Endothelial cell (in vitro differentiated cells): Measurements from ENCODE around the gene SFXN4. TPM values are rescaled to one million over a fixed set of nuclear protein-coding genes. Genes with fewer than 3 reads are reported as not detected.
"Not testable (repeated sequence)": the region's sequence is repeated elsewhere in the genome, so short reads cannot be mapped to it uniquely, and the experiment has no call there.

Source experiments
- DNase-seq: peaks from one replicate; pipeline ENCODE4 v3.0.0; 2021; ENCODE audit warnings: low spot score
- H3K27ac Mint-ChIP-seq: one replicate; pipeline ENCODE4 v1.8.0; 2021; ENCODE audit warnings: mixed read lengths, inconsistent platforms; ENCODE audit not compliant: unreplicated experiment
- H3K27me3 Mint-ChIP-seq: one replicate; pipeline ENCODE4 v1.8.0; 2021; ENCODE audit warnings: mild to moderate bottlenecking, moderate library complexity, mixed read lengths, inconsistent platforms; ENCODE audit not compliant: unreplicated experiment
- H3K36me3 Mint-ChIP-seq: one replicate; pipeline ENCODE4 v1.8.0; 2021; ENCODE audit warnings: mild to moderate bottlenecking, low read depth, mixed read lengths, inconsistent platforms; ENCODE audit not compliant: unreplicated experiment
- H3K4me1 Mint-ChIP-seq: one replicate; pipeline ENCODE4 v1.8.0; 2021; ENCODE audit warnings: mild to moderate bottlenecking, mixed read lengths, inconsistent platforms; ENCODE audit not compliant: unreplicated experiment
- H3K4me3 Mint-ChIP-seq: one replicate; pipeline ENCODE4 v1.8.0; 2021; ENCODE audit warnings: mild to moderate bottlenecking, mixed read lengths, inconsistent platforms; ENCODE audit not compliant: unreplicated experiment
- H3K9me3 Mint-ChIP-seq: one replicate; pipeline ENCODE4 v1.8.0; 2021; ENCODE audit warnings: mixed read lengths, inconsistent platforms; ENCODE audit not compliant: unreplicated experiment
- total RNA-seq: library from RNA; stranded (reverse); fragmentation: NEBNext Ultra II Directional; extraction: Animal tissue kit (Norgen Biotek cat#: 25700); gene quantifications from one replicate; pipeline ENCODE4 v1.2.1, GENCODE V29; 2021; ENCODE audit not compliant: unreplicated experiment
- TF ChIP-seq, protein P1 (sequence below): fragments of 200-600 bp; sonication (generic); IDR thresholded peaks from one replicate; pipeline ENCODE4 v1.5.0; 2021; ENCODE audit warnings: antibody characterized with exemption; ENCODE audit not compliant: unreplicated experiment

The SFXN4 gene
- total RNA-seq, 1 donor from 2014 or later: 19.0 TPM

DNA sequence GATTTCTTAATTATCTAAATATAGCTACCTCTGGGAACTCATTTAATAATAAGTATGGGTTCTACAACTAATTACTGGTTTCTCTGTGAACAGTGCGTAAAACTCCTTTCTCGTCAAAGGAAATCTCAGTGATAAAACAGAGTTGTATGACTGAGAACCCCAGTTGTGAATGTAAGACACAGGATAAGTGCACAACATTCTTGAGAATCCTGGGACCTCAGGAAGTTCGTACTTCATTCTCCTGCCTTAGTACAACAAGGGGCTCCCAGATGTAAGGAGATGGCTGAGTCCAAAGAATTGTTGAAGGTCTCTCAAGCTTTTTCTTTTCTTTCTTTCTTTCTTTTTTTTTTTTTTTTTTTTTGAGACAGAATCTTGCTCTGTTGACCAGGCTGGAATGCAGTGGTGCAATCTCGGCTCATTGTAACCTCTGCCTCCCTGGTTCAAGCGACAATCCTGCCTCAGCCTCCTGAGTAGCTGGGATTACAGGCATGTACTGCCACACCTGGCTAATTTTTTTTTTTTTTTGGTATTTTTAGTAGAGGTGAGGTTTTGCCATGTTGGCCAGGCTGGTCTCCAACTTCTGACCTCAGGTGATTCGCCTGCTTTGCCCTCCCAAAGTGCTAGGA is 49.1 kb downstream of the SFXN4 start:
- H3K9me3 Mint-ChIP-seq: no peaks in the 10 kb centered on the region
- H3K4me3 Mint-ChIP-seq: no peak overlapping the region
- H3K27ac Mint-ChIP-seq: no peak overlapping the region
- DNase-seq: no peak
- H3K4me1 Mint-ChIP-seq: peaks cover 5% of the 10 kb centered on the region
- H3K27me3 Mint-ChIP-seq: no peaks in the 10 kb centered on the region
- peaks cover 24% of the 10 kb centered on the region for H3K36me3 Mint-ChIP-seq
- TF ChIP-seq, protein P1, sequence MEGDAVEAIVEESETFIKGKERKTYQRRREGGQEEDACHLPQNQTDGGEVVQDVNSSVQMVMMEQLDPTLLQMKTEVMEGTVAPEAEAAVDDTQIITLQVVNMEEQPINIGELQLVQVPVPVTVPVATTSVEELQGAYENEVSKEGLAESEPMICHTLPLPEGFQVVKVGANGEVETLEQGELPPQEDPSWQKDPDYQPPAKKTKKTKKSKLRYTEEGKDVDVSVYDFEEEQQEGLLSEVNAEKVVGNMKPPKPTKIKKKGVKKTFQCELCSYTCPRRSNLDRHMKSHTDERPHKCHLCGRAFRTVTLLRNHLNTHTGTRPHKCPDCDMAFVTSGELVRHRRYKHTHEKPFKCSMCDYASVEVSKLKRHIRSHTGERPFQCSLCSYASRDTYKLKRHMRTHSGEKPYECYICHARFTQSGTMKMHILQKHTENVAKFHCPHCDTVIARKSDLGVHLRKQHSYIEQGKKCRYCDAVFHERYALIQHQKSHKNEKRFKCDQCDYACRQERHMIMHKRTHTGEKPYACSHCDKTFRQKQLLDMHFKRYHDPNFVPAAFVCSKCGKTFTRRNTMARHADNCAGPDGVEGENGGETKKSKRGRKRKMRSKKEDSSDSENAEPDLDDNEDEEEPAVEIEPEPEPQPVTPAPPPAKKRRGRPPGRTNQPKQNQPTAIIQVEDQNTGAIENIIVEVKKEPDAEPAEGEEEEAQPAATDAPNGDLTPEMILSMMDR: no peak

DNA sequence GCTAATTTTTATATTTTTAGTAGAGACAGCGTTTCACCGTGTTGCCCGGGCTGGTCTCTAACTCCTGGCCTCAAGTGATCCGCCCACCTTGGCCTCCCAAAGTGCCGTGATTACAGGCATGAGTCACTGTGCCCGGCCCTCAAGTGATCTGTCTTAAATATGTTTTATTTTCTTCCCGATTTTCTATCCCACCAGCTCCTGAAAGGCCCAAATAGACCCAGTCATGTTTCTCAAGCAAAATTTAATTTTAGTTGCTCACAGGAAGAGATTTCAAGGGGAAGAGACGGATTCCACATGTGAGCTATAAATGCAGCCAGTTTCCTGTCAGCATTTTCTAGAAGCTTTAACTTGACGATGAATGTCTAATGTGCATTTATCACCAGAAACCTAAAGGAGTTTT is 49.6 kb downstream of the SFXN4 start:
- Mint-ChIP-seq H3K36me3 (peaks cover 24% of the 10 kb centered on the region), H3K4me1 (peaks cover 5% of the 10 kb centered on the region), H3K9me3 (no peaks in the 10 kb centered on the region), H3K27me3 (no peaks in the 10 kb centered on the region), H3K27ac (no peak overlapping the region), H3K4me3 (no peak overlapping the region)
- TF ChIP-seq, protein P1: no peak
- DNase-seq: no peak

DNA sequence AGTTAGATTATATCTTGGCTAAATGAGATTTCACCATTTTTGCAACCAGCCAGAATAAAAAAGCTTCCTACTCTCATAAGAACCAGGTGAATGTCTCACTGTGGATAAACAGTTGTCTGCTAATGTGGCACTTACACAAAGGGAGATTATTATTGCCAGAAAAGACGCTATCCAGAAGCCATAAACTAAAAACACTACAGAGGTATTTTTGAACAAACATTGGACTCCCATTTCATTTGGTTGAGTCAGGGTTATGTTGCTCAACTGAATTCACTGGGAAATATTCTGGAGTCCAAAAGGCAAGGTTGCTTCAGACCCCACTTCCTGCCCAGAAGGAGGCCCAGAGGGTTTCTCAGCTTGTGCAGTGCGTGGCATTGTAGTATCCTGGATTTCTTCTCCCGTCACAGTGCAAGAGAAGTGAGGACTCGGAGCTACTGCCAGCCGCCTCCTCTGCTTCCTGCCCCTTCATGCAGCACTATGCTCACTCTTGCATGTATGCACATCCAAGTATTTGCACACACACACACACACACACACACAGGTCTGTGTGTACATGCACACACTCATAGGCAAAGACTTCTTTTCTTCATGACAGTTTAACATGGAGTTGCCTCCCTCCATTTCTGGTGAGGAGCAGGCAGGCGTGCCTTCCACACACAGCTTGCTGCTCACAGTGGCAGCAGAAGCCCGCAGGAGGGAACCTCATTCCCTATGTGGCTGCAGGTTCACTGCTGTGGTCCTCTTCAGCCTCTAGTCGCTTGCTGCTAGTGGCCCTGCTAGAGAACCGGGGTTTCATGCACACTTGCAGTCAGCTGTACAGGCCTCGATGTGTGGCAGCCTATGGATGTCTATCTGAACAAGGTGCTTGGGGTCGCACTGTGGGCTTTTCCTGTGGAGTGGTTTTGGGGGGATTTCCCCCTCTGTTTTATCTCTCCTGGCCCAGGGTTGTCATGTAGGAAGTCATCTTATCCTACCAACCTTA is 51.5 kb downstream of the SFXN4 start:
- H3K4me3 Mint-ChIP-seq: peak overlapping the region; percentile 49
- TF ChIP-seq, protein P1: no peak
- H3K27ac Mint-ChIP-seq: no peak overlapping the region
- DNase-seq: no peak
- no peaks in the 10 kb centered on the region for H3K27me3 Mint-ChIP-seq
- no peaks in the 10 kb centered on the region for H3K9me3 Mint-ChIP-seq
- peaks cover 5% of the 10 kb centered on the region for H3K4me1 Mint-ChIP-seq
- H3K36me3 Mint-ChIP-seq: peaks cover 24% of the 10 kb centered on the region

DNA sequence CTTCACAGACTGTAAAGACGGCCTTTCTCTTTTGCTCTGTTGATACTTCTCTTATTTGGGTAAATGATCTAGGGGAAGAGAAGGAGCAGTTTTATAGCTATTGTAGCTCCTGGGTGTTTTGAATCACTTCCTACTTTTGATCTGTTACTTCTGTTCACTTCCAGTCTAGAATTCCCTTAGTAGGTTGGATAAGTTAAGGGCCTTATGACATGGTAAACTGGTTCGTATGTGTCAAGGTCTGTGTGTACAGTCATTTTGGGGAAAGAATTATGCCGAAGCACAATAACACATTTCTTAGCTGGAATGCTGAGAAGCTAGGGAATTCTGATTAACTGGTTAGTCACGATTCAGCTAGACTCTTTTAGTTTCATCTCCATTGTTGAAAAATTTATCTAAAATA is 53.5 kb downstream of the SFXN4 start:
- DNase-seq: no peak
- H3K27me3 Mint-ChIP-seq: no peaks in the 10 kb centered on the region
- H3K4me1 Mint-ChIP-seq: peaks cover 5% of the 10 kb centered on the region
- H3K9me3 Mint-ChIP-seq: no peaks in the 10 kb centered on the region
- H3K4me3 Mint-ChIP-seq: no peak overlapping the region
- H3K36me3 Mint-ChIP-seq: peaks cover 21% of the 10 kb centered on the region
- TF ChIP-seq, protein P1: no peak
- H3K27ac Mint-ChIP-seq: no peak overlapping the region

DNA sequence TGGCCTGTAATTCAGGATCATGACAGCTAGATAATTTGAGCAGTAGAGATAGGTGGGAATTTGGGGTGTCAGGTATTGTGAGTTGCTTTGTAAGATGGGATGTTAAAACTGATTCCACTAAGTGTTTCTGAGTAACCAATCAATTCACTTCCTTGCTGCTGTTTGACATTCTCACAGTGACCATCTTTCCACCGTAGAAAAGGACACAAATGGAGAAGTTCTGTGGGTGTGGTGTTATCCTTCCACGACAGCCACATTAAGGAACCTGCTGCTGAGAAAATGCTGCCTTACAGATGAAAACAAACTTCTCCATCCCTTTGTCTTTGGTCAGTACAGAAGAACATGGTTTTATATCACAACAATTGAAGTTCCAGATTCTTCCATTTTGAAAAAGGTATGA is 57.7 kb downstream of the SFXN4 start:
- peaks cover 13% of the 10 kb centered on the region for H3K36me3 Mint-ChIP-seq
- H3K9me3 Mint-ChIP-seq, H3K4me3 Mint-ChIP-seq, H3K27ac Mint-ChIP-seq, DNase-seq, H3K4me1 Mint-ChIP-seq, H3K27me3 Mint-ChIP-seq: not testable (repeated sequence)

DNA sequence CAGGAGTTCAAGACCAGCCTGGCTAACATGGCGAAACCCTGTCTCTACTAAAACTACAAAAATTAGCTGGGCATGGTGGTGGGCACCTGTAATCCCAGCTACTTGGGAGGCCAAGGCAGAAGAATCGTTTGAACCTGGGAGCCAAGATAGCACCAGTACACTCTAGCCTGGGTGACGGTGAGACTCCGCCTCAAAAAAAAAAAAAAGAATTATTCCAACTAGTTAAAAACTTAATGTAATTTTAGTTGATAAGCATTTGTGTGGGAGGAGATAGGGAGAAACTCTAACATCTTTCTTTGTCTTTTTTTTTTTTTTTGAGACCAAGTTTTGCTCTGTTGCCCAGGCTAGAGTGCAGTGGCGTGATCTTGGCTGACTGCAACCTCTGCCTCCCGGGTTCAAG is 58.4 kb downstream of the SFXN4 start:
- not testable (repeated sequence) for H3K27ac Mint-ChIP-seq, H3K4me3 Mint-ChIP-seq, H3K4me1 Mint-ChIP-seq, H3K27me3 Mint-ChIP-seq, DNase-seq, H3K9me3 Mint-ChIP-seq
- peaks cover 11% of the 10 kb centered on the region for H3K36me3 Mint-ChIP-seq

DNA sequence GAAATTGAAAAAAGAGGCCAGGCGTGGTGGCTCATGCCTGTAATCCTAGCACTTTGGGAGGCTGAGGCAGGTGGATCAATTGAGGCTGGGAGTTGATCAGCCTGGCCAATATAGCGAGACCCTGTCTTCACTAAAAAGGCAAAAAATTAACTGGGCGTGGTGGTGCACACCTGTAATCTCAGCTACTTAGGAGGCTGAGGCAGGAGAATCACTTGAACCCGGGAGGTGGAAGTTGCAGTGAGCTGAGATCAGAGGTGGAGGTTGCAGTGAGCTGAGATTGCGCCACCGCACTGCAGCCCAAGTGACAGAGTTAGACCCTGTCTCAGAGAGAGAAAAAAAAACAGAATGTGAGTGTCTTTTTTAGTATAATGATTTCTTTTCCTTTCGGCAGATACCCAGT is 59.6 kb downstream of the SFXN4 start:
- H3K9me3 Mint-ChIP-seq, H3K4me3 Mint-ChIP-seq, DNase-seq, H3K4me1 Mint-ChIP-seq, H3K27me3 Mint-ChIP-seq, H3K27ac Mint-ChIP-seq, H3K36me3 Mint-ChIP-seq: not testable (repeated sequence)
